Caki2 (cell line): ENCODE data around the gene RAD51B. TPM values are rescaled to one million over a fixed set of nuclear protein-coding genes. Genes with fewer than 3 reads are reported as not detected.

Source experiments
- DNase-seq: peaks from one replicate; pipeline ENCODE4 v3.0.0-alpha.2; 2015; ENCODE audit warnings: low read depth
- in situ Hi-C: cut with HindIII; loops from 2 replicates; pipeline ENCODE4 v1.10.0; 2016; ENCODE audit warnings: low sequenced_read_pairs, low pct_unique_long_range_greater_than_20kb, mixed read lengths
- total RNA-seq: library from RNA; depleted of rRNA; stranded (reverse); fragments of >200 nt; shearing (Covaris generic); gene quantifications from 2 replicates; pipeline ENCODE4 v1.2.3, GENCODE V29; 2014; ENCODE audit warnings: low replicate concordance

The RAD51B gene
- total RNA-seq, 1 experiment from 2014 or later: 20.8 TPM

GRCh38 chr14:68236582-68237458 is 417.2 kb downstream of the RAD51B start:
- DNase-seq: no peak

GRCh38 chr14:68238551-68238950 is 419.0 kb downstream of the RAD51B start:
- no peak for DNase-seq
- in situ Hi-C loops: no loop called here

More at GRCh38 chr14:68236582-68237458, 417.2 kb downstream of the RAD51B start:
- in situ Hi-C loops: no loop called here

GRCh38 chr14:68238976-68239375 is 419.4 kb downstream of the RAD51B start:
- no peak for DNase-seq
- in situ Hi-C loops: no loop called here

GRCh38 chr14:68239988-68240771 is 420.6 kb downstream of the RAD51B start:
- in situ Hi-C loops: no loop called here
- no peak for DNase-seq

GRCh38 chr14:68241862-68242487 is 422.4 kb downstream of the RAD51B start:
- DNase-seq: no peak
- in situ Hi-C loops: no loop called here

GRCh38 chr14:68243450-68244010 is 424.0 kb downstream of the RAD51B start:
- in situ Hi-C loops: no loop called here
- DNase-seq: no peak

GRCh38 chr14:68244262-68244980 is 424.8 kb downstream of the RAD51B start:
- peak; percentile 41 for DNase-seq
- in situ Hi-C loops: no loop called here

GRCh38 chr14:68245146-68246073 is 425.8 kb downstream of the RAD51B start:
- in situ Hi-C loops: no loop called here
- DNase-seq: no peak

GRCh38 chr14:68246074-68246785 is 426.7 kb downstream of the RAD51B start:
- no peak for DNase-seq
- in situ Hi-C loops: no loop called here

GRCh38 chr14:68246786-68247105 is 427.2 kb downstream of the RAD51B start:
- in situ Hi-C loops: no loop called here
- no peak for DNase-seq

- no peak for DNase-seq
- in situ Hi-C loops: no loop called here
Observed at GRCh38 chr14:68247274-68247673, 427.7 kb downstream of the RAD51B start.

GRCh38 chr14:68247676-68248268 is 428.2 kb downstream of the RAD51B start:
- DNase-seq: no peak

GRCh38 chr14:68248481-68249255 is 429.1 kb downstream of the RAD51B start:
- peak; percentile 75 for DNase-seq
- in situ Hi-C loops: no loop called here

More at GRCh38 chr14:68247676-68248268, 428.2 kb downstream of the RAD51B start:
- in situ Hi-C loops: no loop called here

- in situ Hi-C loops: loop anchor here (25.0 kb wide), 1 partner anchor 313 kb away; no protein-coding TSS in a partner anchor
- DNase-seq: no peak
Observed at GRCh38 chr14:68249661-68250451, 430.3 kb downstream of the RAD51B start.
